Naive thymus-derived CD8-positive, alpha-beta T cell (primary cell): ENCODE data around the gene ST8SIA6. TPM values are rescaled to one million over a fixed set of nuclear protein-coding genes. Genes with fewer than 3 reads are reported as not detected.

Experiments used
- ATAC-seq, 2 donors: fragments of 150-1000 bp; cut with Tn5 transposase in 1 of 2; sonication (Bioruptor Pico), chemical (Tn5 transposase) in 1 of 2; 1 replicate in 1 of 2; 2 replicates in 1 of 2; pipeline ENCODE4 v1.10.0; 2021; ENCODE audit warnings: mild to moderate bottlenecking in 2 of 2, moderate library complexity in 2 of 2
- POLR2A ChIA-PET: fragments of 350-600 bp; sonication (Branson Sonifier 250); formaldehyde crosslinking; loops from one replicate; lab custom pipeline; 2021; ENCODE audit warnings: antibody characterized with exemption; lab: Charles Lee
- DNase-seq, 10 donors: peaks; one replicate each; pipeline versions ENCODE4 v3.0.0 to v3.0.0-alpha.2; 2020 to 2022
- H3K27ac Mint-ChIP-seq, 10 donors: one replicate each; pipeline ENCODE4 v1.8.0; 2020 to 2022; ENCODE audit warnings: mild to moderate bottlenecking in 10 of 10, mixed read lengths in 10 of 10, moderate library complexity in 4 of 10, inconsistent platforms in 1 of 10
- H3K27me3 Mint-ChIP-seq, 5 donors: one replicate each; pipeline ENCODE4 v1.8.0; 2021 to 2022; ENCODE audit warnings: mixed read lengths in 5 of 5
- H3K36me3 Mint-ChIP-seq, 3 donors: one replicate each; pipeline ENCODE4 v1.8.0; 2020 to 2022; ENCODE audit warnings: mixed read lengths in 3 of 3, mild to moderate bottlenecking in 2 of 3, inconsistent platforms in 1 of 3
- H3K4me1 Mint-ChIP-seq, 4 donors: one replicate each; pipeline ENCODE4 v1.8.0; 2021 to 2022; ENCODE audit warnings: mixed read lengths in 4 of 4
- H3K4me3 Mint-ChIP-seq, 10 donors: one replicate each; pipeline ENCODE4 v1.8.0; 2020 to 2022; ENCODE audit warnings: mild to moderate bottlenecking in 10 of 10, mixed read lengths in 10 of 10, moderate library complexity in 6 of 10, inconsistent platforms in 1 of 10
- H3K9me3 Mint-ChIP-seq, 9 donors: one replicate each; pipeline ENCODE4 v1.8.0; 2020 to 2022; ENCODE audit warnings: mixed read lengths in 9 of 9, mild to moderate bottlenecking in 3 of 9, inconsistent platforms in 1 of 9, moderate library complexity in 1 of 9
- polyA plus RNA-seq, 3 donors: library from polyadenylated mRNA; unstranded; fragments of 300-500 nt; fragmentation: Illumina TruSeq; gene quantifications; one replicate each; pipeline ENCODE4 v1.2.3, GENCODE V29; 2021
- total RNA-seq, 8 experiments: library from RNA in 2 of 8; stranded (reverse) in 2 of 8; gene quantifications; one replicate each; pipeline ENCODE4 v1.2.3 and lab custom pipeline; 2021 to 2026

ST8SIA6 gene
- total and polyA plus RNA-seq, 5 experiments from 2014 or later, result 0.33 to 2.4 TPM; not detected in 3

- Mint-ChIP-seq H3K9me3 (no peaks in the 10 kb centered on the region), H3K4me3 (no peak overlapping the region), H3K4me1 (peaks cover 0 to 4% (median 0%) of the 10 kb centered on the region in 4 donors), H3K27ac (no peak overlapping the region), H3K27me3 (peaks cover 15 to 49% (median 18%) of the 10 kb centered on the region in 5 donors), H3K36me3 (peaks cover 0 to 1% (median 0%) of the 10 kb centered on the region in 3 donors)
- no peak for ATAC-seq
- DNase-seq, result no peak
- POLR2A ChIA-PET, result no interaction called here
These were observed 147.3 kb downstream of the ST8SIA6 start for GRCh38 chr10:17307123-17307522.

- ATAC-seq (no peak), DNase-seq (no peak)
- no peak overlapping the region for H3K4me3 Mint-ChIP-seq
- POLR2A ChIA-PET, result no interaction called here
- H3K36me3 Mint-ChIP-seq, result no peaks in the 10 kb centered on the region
- H3K27me3 Mint-ChIP-seq, result peaks cover 5 to 15% (median 9%) of the 10 kb centered on the region in 5 donors
- H3K27ac Mint-ChIP-seq, result no peak overlapping the region
- H3K9me3 Mint-ChIP-seq, result no peaks in the 10 kb centered on the region
- peaks cover 3 to 10% (median 5%) of the 10 kb centered on the region in 4 donors for H3K4me1 Mint-ChIP-seq
These were observed 162.0 kb downstream of the ST8SIA6 start for GRCh38 chr10:17292375-17292774.

- H3K4me3 Mint-ChIP-seq, result no peak overlapping the region
- no peaks in the 10 kb centered on the region for H3K9me3 Mint-ChIP-seq
- POLR2A ChIA-PET, result interaction anchor here (1.2 kb wide), 1 partner anchor 139 kb away, joined by 4 read pairs; no protein-coding TSS in a partner anchor
- ATAC-seq, result peak; percentile 65 to 74
- H3K27ac Mint-ChIP-seq, result no peak overlapping the region
- peak in 6 of 10 donors; percentile 0 to 45 (median 9) for DNase-seq
- peaks cover 6 to 23% (median 14%) of the 10 kb centered on the region in 5 donors for H3K27me3 Mint-ChIP-seq
- H3K4me1 Mint-ChIP-seq, result peaks cover 3 to 10% (median 5%) of the 10 kb centered on the region in 4 donors
- H3K36me3 Mint-ChIP-seq, result no peaks in the 10 kb centered on the region
These were observed 164.2 kb downstream of the ST8SIA6 start for GRCh38 chr10:17290226-17290625.

- Mint-ChIP-seq H3K27me3 (peaks cover 6 to 23% (median 14%) of the 10 kb centered on the region in 5 donors), H3K9me3 (peaks cover 0 to 1% (median 0%) of the 10 kb centered on the region in 9 donors), H3K27ac (no peak overlapping the region), H3K4me3 (no peak overlapping the region), H3K4me1 (peaks cover 3 to 10% (median 5%) of the 10 kb centered on the region in 4 donors), H3K36me3 (no peaks in the 10 kb centered on the region)
- DNase-seq (no peak), ATAC-seq (no peak)
- POLR2A ChIA-PET, result interaction anchor here (1.2 kb wide), 1 partner anchor 140 kb away, joined by 4 read pairs; no protein-coding TSS in a partner anchor
These were observed 164.6 kb downstream of the ST8SIA6 start for GRCh38 chr10:17289763-17290162.

GRCh38 chr10:17286562-17287550 is 167.5 kb downstream of the ST8SIA6 start:
- peaks cover 0 to 15% (median 11%) of the 10 kb centered on the region in 3 donors for H3K36me3 Mint-ChIP-seq
- H3K27me3 Mint-ChIP-seq, result peaks cover 6 to 23% (median 14%) of the 10 kb centered on the region in 5 donors
- POLR2A ChIA-PET, result no interaction called here
- peak overlapping the region in 1 of 10 donors; percentile 0 for H3K27ac Mint-ChIP-seq
- DNase-seq, result no peak
- no peak overlapping the region for H3K4me3 Mint-ChIP-seq
- H3K9me3 Mint-ChIP-seq, result peaks cover 3 to 30% (median 11%) of the 10 kb centered on the region in 9 donors
- no peak for ATAC-seq
- peaks cover 3 to 10% (median 5%) of the 10 kb centered on the region in 4 donors for H3K4me1 Mint-ChIP-seq

GRCh38 chr10:17282311-17282710 is 172.1 kb downstream of the ST8SIA6 start:
- POLR2A ChIA-PET, result no interaction called here
- no peak overlapping the region for H3K4me3 Mint-ChIP-seq
- peaks cover 9 to 54% (median 27%) of the 10 kb centered on the region in 9 donors for H3K9me3 Mint-ChIP-seq
- peaks cover 0 to 14% (median 3%) of the 10 kb centered on the region in 5 donors for H3K27me3 Mint-ChIP-seq
- DNase-seq (no peak), ATAC-seq (no peak)
- H3K4me1 Mint-ChIP-seq, result no peaks in the 10 kb centered on the region
- peaks cover 0 to 33% (median 18%) of the 10 kb centered on the region in 3 donors for H3K36me3 Mint-ChIP-seq
- H3K27ac Mint-ChIP-seq, result no peak overlapping the region

GRCh38 chr10:17278607-17279240 is 175.7 kb downstream of the ST8SIA6 start:
- POLR2A ChIA-PET, result no interaction called here
- ATAC-seq (no peak), DNase-seq (no peak)
- Mint-ChIP-seq H3K27ac (no peak overlapping the region), H3K36me3 (peaks cover 0 to 46% (median 18%) of the 10 kb centered on the region in 3 donors), H3K9me3 (peaks cover 11 to 56% (median 31%) of the 10 kb centered on the region in 9 donors), H3K27me3 (peaks cover 0 to 3% (median 0%) of the 10 kb centered on the region in 5 donors), H3K4me3 (no peak overlapping the region), H3K4me1 (peaks cover 0 to 2% (median 0%) of the 10 kb centered on the region in 4 donors)

GRCh38 chr10:17276756-17277424 is 177.5 kb downstream of the ST8SIA6 start:
- POLR2A ChIA-PET, result no interaction called here
- H3K36me3 Mint-ChIP-seq, result peaks cover 0 to 35% (median 4%) of the 10 kb centered on the region in 3 donors
- H3K27ac Mint-ChIP-seq, result no peak overlapping the region
- H3K4me1 Mint-ChIP-seq, result peaks cover 0 to 2% (median 0%) of the 10 kb centered on the region in 4 donors
- DNase-seq, result no peak
- ATAC-seq, result no peak
- no peak overlapping the region for H3K4me3 Mint-ChIP-seq
- peaks cover 0 to 1% (median 0%) of the 10 kb centered on the region in 5 donors for H3K27me3 Mint-ChIP-seq
- H3K9me3 Mint-ChIP-seq, result peaks cover 6 to 37% (median 19%) of the 10 kb centered on the region in 9 donors

GRCh38 chr10:17273403-17273802 is 181.0 kb downstream of the ST8SIA6 start:
- Mint-ChIP-seq H3K27me3 (peaks cover 0 to 9% (median 1%) of the 10 kb centered on the region in 5 donors), H3K9me3 (peaks cover 0 to 21% (median 5%) of the 10 kb centered on the region in 9 donors), H3K4me1 (peaks cover 0 to 2% (median 0%) of the 10 kb centered on the region in 4 donors), H3K36me3 (peaks cover 0 to 19% (median 0%) of the 10 kb centered on the region in 3 donors), H3K4me3 (no peak overlapping the region), H3K27ac (no peak overlapping the region)
- ATAC-seq (no peak), DNase-seq (no peak)
- POLR2A ChIA-PET, result no interaction called here

GRCh38 chr10:17272648-17273047 is 181.7 kb downstream of the ST8SIA6 start:
- Mint-ChIP-seq H3K36me3 (peaks cover 0 to 15% (median 0%) of the 10 kb centered on the region in 3 donors), H3K27ac (no peak overlapping the region), H3K9me3 (peaks cover 0 to 16% (median 4%) of the 10 kb centered on the region in 9 donors), H3K27me3 (peaks cover 0 to 13% (median 1%) of the 10 kb centered on the region in 5 donors), H3K4me1 (peaks cover 0 to 2% (median 0%) of the 10 kb centered on the region in 4 donors), H3K4me3 (no peak overlapping the region)
- POLR2A ChIA-PET, result no interaction called here
- no peak for DNase-seq
- no peak for ATAC-seq
